Measurements from ENCODE around the gene GDI1. TPM values are rescaled to one million over a fixed set of nuclear protein-coding genes. Genes with fewer than 3 reads are reported as not detected.

The GDI1 gene
- total RNA-seq, 1 donor from 2014 or later: 82.6 TPM

Small RNAs within 50 kb of the gene (microRNA-seq; reads per million reads assigned to microRNA genes)
- gene MIR6858 (ENCODE audit: borderline number of aligned reads): not detected

Other genes with a start within 250 kb of the GDI1 start
- gene OPN1MW2, start 217.4 kb upstream of the GDI1 start, total RNA-seq: not detected
- not detected for gene OPN1MW3, start 179.6 kb upstream of the GDI1 start, total RNA-seq
- gene TEX28, start 142.0 kb upstream of the GDI1 start, total RNA-seq: not detected
- 0.80 TPM for gene TKTL1, start 141.4 kb upstream of the GDI1 start, total RNA-seq
- gene FLNA, start 62.5 kb upstream of the GDI1 start, total RNA-seq: 1,133 TPM
- 57.4 TPM for gene EMD, start 57.9 kb upstream of the GDI1 start, total RNA-seq
- gene RPL10, start 38.8 kb upstream of the GDI1 start, total RNA-seq: 2,424 TPM
- 18.9 TPM for gene DNASE1L1, start 27.9 kb upstream of the GDI1 start, total RNA-seq
- gene TAFAZZIN, start 25.6 kb upstream of the GDI1 start, total RNA-seq: 32.4 TPM
- 72.5 TPM for gene ATP6AP1, start 8.5 kb upstream of the GDI1 start, total RNA-seq
- 88.3 TPM for gene FAM50A, start 7.0 kb downstream of the GDI1 start, total RNA-seq
- gene PLXNA3, start 21.1 kb downstream of the GDI1 start, total RNA-seq: 57.2 TPM
- gene LAGE3, start 42.1 kb downstream of the GDI1 start, total RNA-seq: 13.6 TPM
- gene UBL4A, start 49.5 kb downstream of the GDI1 start, total RNA-seq: 29.1 TPM
- gene SLC10A3, start 53.5 kb downstream of the GDI1 start, total RNA-seq: 30.4 TPM
- gene FAM3A, start 79.1 kb downstream of the GDI1 start, total RNA-seq: 36.5 TPM
- gene G6PD, start 109.7 kb downstream of the GDI1 start, total RNA-seq: 110 TPM
- 29.8 TPM for gene IKBKG, start 110.5 kb downstream of the GDI1 start, total RNA-seq
- gene CTAG1A, start 148.0 kb downstream of the GDI1 start, total RNA-seq: not detected
- not detected for gene CTAG1B, start 182.1 kb downstream of the GDI1 start, total RNA-seq
- not detected for gene CTAG2, start 216.4 kb downstream of the GDI1 start, total RNA-seq